ENCODE results near the gene MRI1. TPM values are rescaled to one million over a fixed set of nuclear protein-coding genes. Genes with fewer than 3 reads are reported as not detected.

MRI1 gene
- total and polyA plus RNA-seq, 2 of the 4 experiments (the other 2 are of a cell fraction) = 26.7 to 37.6 TPM

DNA sequence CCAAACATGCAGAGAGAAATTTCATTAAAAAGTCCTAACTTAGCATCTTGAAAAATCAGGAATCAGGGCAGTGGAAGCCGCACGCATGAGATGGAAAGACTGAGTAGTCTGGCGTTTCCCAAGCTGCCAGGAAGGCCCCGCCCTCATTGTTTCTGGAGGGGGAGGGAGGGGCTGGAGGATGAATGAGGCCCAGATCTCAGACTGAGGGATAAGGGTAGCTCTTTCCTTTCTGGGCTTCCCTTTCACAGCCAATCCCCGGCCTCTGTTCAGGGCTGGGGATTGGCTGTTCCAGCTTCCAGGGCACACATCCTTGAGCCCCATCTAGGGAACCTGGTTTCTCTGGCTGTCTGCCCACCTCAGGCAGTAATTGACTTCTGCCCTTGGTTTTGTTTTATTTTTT, 17.2 kb downstream of the MRI1 start:
- Histone ChIP-seq H2AFZ (replicated peaks; ENCODE audit: low read length, poor library complexity) (peak overlapping the region; percentile 84), H3K36me3 (ENCODE audit: control insufficient read depth, insufficient read depth, low read length) (peaks cover 26% of the 10 kb centered on the region), H3K18ac (ENCODE audit: low read depth, low read length) (no peak overlapping the region), H3K4me2 (ENCODE audit: low read depth, low read length) (0 out of 2 replicates have a peak overlapping the region, but pooled peaks have one; percentile 5), H3K27me3 (ENCODE audit: control insufficient read depth, insufficient read depth, low read length) (no peaks in the 10 kb centered on the region), H3K56ac (ENCODE audit: extremely low read depth, insufficient read depth, low read length) (no peak overlapping the region), H3K79me1 (ENCODE audit: low read depth in 1 of 2, low read length in 2 of 2) (peaks cover 11 to 41% of the 10 kb centered on the region in 2 experiments), H3K4me1 (ENCODE audit: control insufficient read depth, insufficient read depth, low read length) (peaks cover 4% of the 10 kb centered on the region), H2BK15ac (ENCODE audit: low read depth, low read length) (no peak overlapping the region; the same call in 2 of the 3 replicates), H4K91ac (ENCODE audit: insufficient read depth, low read depth, low read length) (peak overlapping the region; percentile 5; the same call in 1 of the 2 replicates), H2BK120ac (ENCODE audit: low read depth, low read length) (0 out of 2 replicates have a peak overlapping the region, but pooled peaks have one; percentile 52), H3K14ac (replicated peaks; ENCODE audit: low read depth, low read length) (peak overlapping the region; percentile 81; the same call in 1 of the 2 replicates), H3K9me1 (ENCODE audit: insufficient read depth, low read length) (0 out of 2 replicates have a peak, but pooled peaks cover 8% of the 10 kb centered on the region), H2BK5ac (ENCODE audit: low read depth, low read length, poor library complexity, severe bottlenecking) (peak overlapping the region; percentile 29), H4K20me1 (ENCODE audit: insufficient read depth, low read length) (peaks cover 2% of the 10 kb centered on the region; the same call in 1 of the 2 replicates), H3K27ac (ENCODE audit: insufficient read depth, low read length) (peak overlapping the region; percentile 23; the same call in 1 of the 2 replicates), H4K5ac (ENCODE audit: low read depth, low read length) (no peak overlapping the region), H2AK9ac (replicated peaks; ENCODE audit: low read depth, low read length, poor library complexity) (peak overlapping the region; percentile 91), H3K9me3 (ENCODE audit: control insufficient read depth, insufficient read depth, low read length) (no peaks in the 10 kb centered on the region), H3K23ac (ENCODE audit: low read depth, low read length) (no peak overlapping the region), H3K4ac (ENCODE audit: low read depth, low read length) (peak overlapping the region; percentile 50; the same call in 1 of the 2 replicates), H3K9ac (ENCODE audit: low read depth, low read length) (no peak overlapping the region), H3K4me3 (ENCODE audit: insufficient read depth, low read depth, low read length) (no peak overlapping the region), H2AK5ac (ENCODE audit: low read depth, low read length) (peak overlapping the region; percentile 57; the same call in 1 of the 2 replicates), H4K8ac (ENCODE audit: low read depth in 2 of 2, low read length in 2 of 2) (peak overlapping the region in 1 of 2 experiments; percentile 81; a peak in 1 of 4 replicates), H2BK20ac (ENCODE audit: low read depth, low read length) (no peak overlapping the region)
- dilution Hi-C loops (cut with HindIII; ENCODE audit: low sequenced_read_pairs, unreplicated experiment) (no loop called here), intact Hi-C loops (cut with micrococcal nuclease) (no loop called here), in situ Hi-C loops (cut with MboI; ENCODE audit: low sequenced_read_pairs) (loop anchor here (5.0 kb wide), 1 partner anchor 81 kb away; no protein-coding TSS in a partner anchor)
- ChIA-PET CTCF (no interaction called here), POLR2A (ENCODE audit: unreplicated experiment) (no interaction called here)
- TF ChIP-seq, protein P1, sequence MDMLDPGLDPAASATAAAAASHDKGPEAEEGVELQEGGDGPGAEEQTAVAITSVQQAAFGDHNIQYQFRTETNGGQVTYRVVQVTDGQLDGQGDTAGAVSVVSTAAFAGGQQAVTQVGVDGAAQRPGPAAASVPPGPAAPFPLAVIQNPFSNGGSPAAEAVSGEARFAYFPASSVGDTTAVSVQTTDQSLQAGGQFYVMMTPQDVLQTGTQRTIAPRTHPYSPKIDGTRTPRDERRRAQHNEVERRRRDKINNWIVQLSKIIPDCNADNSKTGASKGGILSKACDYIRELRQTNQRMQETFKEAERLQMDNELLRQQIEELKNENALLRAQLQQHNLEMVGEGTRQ (IDR thresholded peaks at IDR 0.05; ENCODE audit: low read depth, low read length) = no peak
- TF ChIP-seq ELK1 (IDR thresholded peaks at IDR 0.05; ENCODE audit: borderline replicate concordance, low read depth, low read length) (no peak), CEBPB (IDR thresholded peaks at IDR 0.05; ENCODE audit: low read depth, low read length) (peak; percentile 58; the same call in 1 of the 2 replicates), MAFK (IDR thresholded peaks at IDR 0.05; ENCODE audit: low read depth, low read length) (no peak), SMC3 (IDR thresholded peaks at IDR 0.05; ENCODE audit: low read depth, low read length) (no peak), MAZ (IDR thresholded peaks at IDR 0.05; ENCODE audit: borderline replicate concordance, low read depth, low read length) (peak; percentile 98), POLR2A (IDR thresholded peaks at IDR 0.05; ENCODE audit: low read depth, low read length) (no peak)
- ATAC-seq (ENCODE audit: low read depth) (peak; percentile 86), DNase-seq (peak; percentile 81)
- WGBS, 2 experiments (ENCODE audit: extremely low coverage in 2 of 2, insufficient read length in 1 of 2) = no CpG with 5 or more reads among the region's 5 CpGs
- no TSS peak for BruUV-seq (replicated peaks)

Data from IMR-90 (cell line).